Ishikawa (cell line): ENCODE data around the gene CLASP1.

Experiments used
- CEBPB ChIP-seq: IDR thresholded peaks from 2 replicates; pipeline ENCODE4 v1.6.1; 2012
- CREB1 ChIP-seq: IDR thresholded peaks from 2 replicates; pipeline ENCODE4 v1.6.1; 2012; ENCODE audit warnings: low read depth
- EGR1 ChIP-seq: IDR thresholded peaks from 2 replicates; pipeline ENCODE4 v1.6.1; 2012
- EP300 ChIP-seq: IDR thresholded peaks from 2 replicates; pipeline ENCODE4 v1.6.1; 2012; ENCODE audit warnings: borderline replicate concordance
- FOXM1 ChIP-seq: IDR thresholded peaks from 2 replicates; pipeline ENCODE4 v1.6.1; 2012; ENCODE audit warnings: low read depth, borderline replicate concordance
- MAX ChIP-seq: IDR thresholded peaks from 2 replicates; pipeline ENCODE4 v1.6.1; 2012
- NFIC ChIP-seq: IDR thresholded peaks from 2 replicates; pipeline ENCODE4 v1.6.1; 2012
- RAD21 ChIP-seq: IDR thresholded peaks from 2 replicates; pipeline ENCODE4 v1.6.1; 2012; ENCODE audit warnings: low read depth
- REST ChIP-seq: IDR thresholded peaks from 2 replicates; pipeline ENCODE4 v1.6.1; 2012; ENCODE audit warnings: low read depth, mild to moderate bottlenecking
- TAF1 ChIP-seq: IDR thresholded peaks from 2 replicates; pipeline ENCODE4 v1.6.1; 2012; ENCODE audit warnings: low read depth, mild to moderate bottlenecking
- TCF12 ChIP-seq: IDR thresholded peaks from 2 replicates; pipeline ENCODE4 v1.6.1; 2012; ENCODE audit warnings: low read depth
- TEAD4 ChIP-seq: IDR thresholded peaks from 2 replicates; pipeline ENCODE4 v1.6.1; 2012
- USF1 ChIP-seq: IDR thresholded peaks from 2 replicates; pipeline ENCODE4 v1.6.1; 2012
- YY1 ChIP-seq: IDR thresholded peaks from 2 replicates; pipeline ENCODE4 v1.6.1; 2012; ENCODE audit warnings: low read depth
- ZBTB7A ChIP-seq: IDR thresholded peaks from 2 replicates; pipeline ENCODE4 v1.6.1; 2012; ENCODE audit warnings: low read depth

CLASP1 gene

GRCh38 chr2:121567957-121568409 is 81.3 kb downstream of the CLASP1 start:
- no peak for TF ChIP-seq FOXM1

- no peak for TF ChIP-seq MAX
- TF ChIP-seq EGR1: no peak
- no peak for TF ChIP-seq CREB1
- no peak for TF ChIP-seq ZBTB7A
- TF ChIP-seq RAD21: no peak
- TF ChIP-seq EP300: no peak
- no peak for TF ChIP-seq REST
- TF ChIP-seq TEAD4: no peak
- no peak for TF ChIP-seq FOXM1
- TF ChIP-seq NFIC: no peak
- no peak for TF ChIP-seq TAF1
- TF ChIP-seq CEBPB: no peak
- no peak for TF ChIP-seq USF1
- TF ChIP-seq TCF12: no peak
- no peak for TF ChIP-seq YY1
These were observed 81.8 kb downstream of the CLASP1 start for GRCh38 chr2:121567452-121567851.

GRCh38 chr2:121565389-121566250 is 83.6 kb downstream of the CLASP1 start:
- peak; percentile 50; the same call in 1 of the 2 replicates for TF ChIP-seq CEBPB
- TF ChIP-seq TAF1: no peak
- TF ChIP-seq MAX: 0 out of 2 replicates have a peak, but pooled peaks have one; percentile 17

GRCh38 chr2:121564905-121565304 is 84.4 kb downstream of the CLASP1 start:
- TF ChIP-seq TEAD4: no peak
- no peak for TF ChIP-seq YY1
- no peak for TF ChIP-seq CEBPB
- TF ChIP-seq FOXM1: no peak
- TF ChIP-seq RAD21: no peak
- no peak for TF ChIP-seq TCF12
- no peak for TF ChIP-seq ZBTB7A

- TF ChIP-seq REST: no peak
- no peak for TF ChIP-seq CREB1
- TF ChIP-seq EP300: no peak
- TF ChIP-seq NFIC: no peak
- no peak for TF ChIP-seq RAD21
These were observed 86.7 kb downstream of the CLASP1 start for GRCh38 chr2:121562269-121563176.

- TF ChIP-seq ZBTB7A: no peak
- no peak for TF ChIP-seq TAF1
- TF ChIP-seq NFIC: no peak
- no peak for TF ChIP-seq EGR1
- TF ChIP-seq RAD21: no peak
- no peak for TF ChIP-seq FOXM1
- TF ChIP-seq TCF12: no peak
- no peak for TF ChIP-seq CREB1
These were observed 87.5 kb downstream of the CLASP1 start for GRCh38 chr2:121561617-121562268.
